Measurements from ENCODE around the gene L1CAM.

Gene L1CAM

DNA sequence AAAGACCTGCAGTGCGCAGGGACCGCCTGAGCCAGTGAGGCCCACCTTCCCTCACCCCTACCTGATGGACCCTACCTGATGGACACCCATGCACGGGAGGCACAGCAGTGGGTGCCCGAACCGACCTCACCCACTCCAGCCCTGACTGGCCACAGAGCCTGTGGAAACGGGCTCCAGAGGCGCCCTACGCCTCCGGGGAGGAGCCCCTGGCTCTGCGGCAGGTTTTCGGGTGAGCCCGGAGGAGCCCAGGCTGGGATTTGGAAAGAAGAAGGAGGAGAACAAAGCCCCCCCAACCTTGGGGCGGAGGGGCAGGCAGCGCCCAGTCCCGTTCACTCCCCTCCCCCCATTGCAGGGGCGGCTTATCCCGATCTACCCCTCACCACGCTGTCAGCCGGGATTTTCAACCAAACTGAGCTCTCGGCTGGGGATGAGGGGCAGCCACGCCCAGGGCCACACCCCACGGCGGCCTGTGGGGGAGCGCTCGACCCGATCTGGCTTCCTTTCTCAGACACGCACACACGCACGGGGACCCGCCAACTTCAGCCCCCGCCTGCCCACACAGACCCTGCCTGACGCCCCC is 675 bp downstream of the L1CAM start:
- H3K9me3 ChIP-seq (ENCODE audit: insufficient read depth, low read length, severe bottlenecking): no peaks in the 10 kb centered on the region
- no peaks in the 10 kb centered on the region for H3K4me1 ChIP-seq (ENCODE audit: insufficient read depth, low read length)
- H2AFZ ChIP-seq (ENCODE audit: low read depth, low read length): no peak overlapping the region
- no peak for DNase-seq
- no peaks in the 10 kb centered on the region for H4K20me1 ChIP-seq (ENCODE audit: insufficient read depth, low read length)
- no peaks in the 10 kb centered on the region for H3K36me3 ChIP-seq (ENCODE audit: insufficient read depth, low read length)
- no peak overlapping the region for H3K9ac ChIP-seq (ENCODE audit: low read depth, low read length)
- TF ChIP-seq, protein P1, sequence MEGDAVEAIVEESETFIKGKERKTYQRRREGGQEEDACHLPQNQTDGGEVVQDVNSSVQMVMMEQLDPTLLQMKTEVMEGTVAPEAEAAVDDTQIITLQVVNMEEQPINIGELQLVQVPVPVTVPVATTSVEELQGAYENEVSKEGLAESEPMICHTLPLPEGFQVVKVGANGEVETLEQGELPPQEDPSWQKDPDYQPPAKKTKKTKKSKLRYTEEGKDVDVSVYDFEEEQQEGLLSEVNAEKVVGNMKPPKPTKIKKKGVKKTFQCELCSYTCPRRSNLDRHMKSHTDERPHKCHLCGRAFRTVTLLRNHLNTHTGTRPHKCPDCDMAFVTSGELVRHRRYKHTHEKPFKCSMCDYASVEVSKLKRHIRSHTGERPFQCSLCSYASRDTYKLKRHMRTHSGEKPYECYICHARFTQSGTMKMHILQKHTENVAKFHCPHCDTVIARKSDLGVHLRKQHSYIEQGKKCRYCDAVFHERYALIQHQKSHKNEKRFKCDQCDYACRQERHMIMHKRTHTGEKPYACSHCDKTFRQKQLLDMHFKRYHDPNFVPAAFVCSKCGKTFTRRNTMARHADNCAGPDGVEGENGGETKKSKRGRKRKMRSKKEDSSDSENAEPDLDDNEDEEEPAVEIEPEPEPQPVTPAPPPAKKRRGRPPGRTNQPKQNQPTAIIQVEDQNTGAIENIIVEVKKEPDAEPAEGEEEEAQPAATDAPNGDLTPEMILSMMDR (IDR thresholded peaks at IDR 0.05; ENCODE audit: borderline replicate concordance, extremely low read depth, low read length, poor library complexity, severe bottlenecking): no peak
- TF ChIP-seq EZH2 (IDR thresholded peaks at IDR 0.05; ENCODE audit: borderline replicate concordance, low read depth, low read length, severe bottlenecking): no peak
- no peak overlapping the region for H3K27ac ChIP-seq (ENCODE audit: low read length)
- no peaks in the 10 kb centered on the region for H3K79me2 ChIP-seq (ENCODE audit: insufficient read depth, low read length)
- H3K4me2 ChIP-seq (ENCODE audit: insufficient read depth, low read length): no peak overlapping the region
- ATAC-seq (ENCODE audit: insufficient read depth, low read depth): no peak
- H3K27me3 ChIP-seq (ENCODE audit: insufficient read depth, low read length, poor library complexity): no peaks in the 10 kb centered on the region
- no peak overlapping the region for H3K4me3 ChIP-seq (ENCODE audit: low read depth in 1 of 2, low read length in 2 of 2)

DNA sequence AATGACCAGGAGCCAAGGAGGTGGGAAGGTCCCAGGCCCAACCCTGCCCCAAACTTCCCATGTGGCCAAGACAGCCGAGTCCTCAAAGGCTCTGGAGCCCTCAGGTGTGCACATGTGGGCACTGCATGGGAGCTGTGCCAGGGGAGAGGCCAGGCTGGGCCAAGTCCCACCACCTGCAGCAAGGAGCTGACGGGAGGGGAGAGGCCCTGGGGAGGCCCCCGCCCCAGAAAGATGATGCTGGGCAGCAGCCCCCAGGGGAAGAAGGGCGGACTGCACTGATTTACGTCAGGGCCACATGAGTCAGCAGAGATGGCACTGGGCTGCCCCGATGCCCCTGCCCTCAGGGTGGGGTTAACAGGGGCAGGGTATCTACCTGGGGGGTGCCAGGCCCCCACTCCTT is 1.4 kb downstream of the L1CAM start:
- DNase-seq (no peak), ATAC-seq (ENCODE audit: insufficient read depth, low read depth) (peak; percentile 50; the same call in 1 of the 3 replicates)
- Histone ChIP-seq H3K79me2 (ENCODE audit: insufficient read depth, low read length) (no peaks in the 10 kb centered on the region), H3K9me3 (ENCODE audit: insufficient read depth, low read length, severe bottlenecking) (no peaks in the 10 kb centered on the region), H3K27me3 (ENCODE audit: insufficient read depth, low read length, poor library complexity) (no peaks in the 10 kb centered on the region), H3K27ac (ENCODE audit: low read length) (no peak overlapping the region), H3K4me2 (ENCODE audit: insufficient read depth, low read length) (no peak overlapping the region), H3K36me3 (ENCODE audit: insufficient read depth, low read length) (no peaks in the 10 kb centered on the region), H4K20me1 (ENCODE audit: insufficient read depth, low read length) (no peaks in the 10 kb centered on the region), H3K4me1 (ENCODE audit: insufficient read depth, low read length) (no peaks in the 10 kb centered on the region), H3K4me3 (ENCODE audit: low read depth in 1 of 2, low read length in 2 of 2) (no peak overlapping the region), H3K9ac (ENCODE audit: low read depth, low read length) (no peak overlapping the region), H2AFZ (ENCODE audit: low read depth, low read length) (no peak overlapping the region)
- no peak for TF ChIP-seq EZH2 (IDR thresholded peaks at IDR 0.05; ENCODE audit: borderline replicate concordance, low read depth, low read length, severe bottlenecking)
- TF ChIP-seq, protein P1 (IDR thresholded peaks at IDR 0.05; ENCODE audit: borderline replicate concordance, extremely low read depth, low read length, poor library complexity, severe bottlenecking): peak; percentile 40

DNA sequence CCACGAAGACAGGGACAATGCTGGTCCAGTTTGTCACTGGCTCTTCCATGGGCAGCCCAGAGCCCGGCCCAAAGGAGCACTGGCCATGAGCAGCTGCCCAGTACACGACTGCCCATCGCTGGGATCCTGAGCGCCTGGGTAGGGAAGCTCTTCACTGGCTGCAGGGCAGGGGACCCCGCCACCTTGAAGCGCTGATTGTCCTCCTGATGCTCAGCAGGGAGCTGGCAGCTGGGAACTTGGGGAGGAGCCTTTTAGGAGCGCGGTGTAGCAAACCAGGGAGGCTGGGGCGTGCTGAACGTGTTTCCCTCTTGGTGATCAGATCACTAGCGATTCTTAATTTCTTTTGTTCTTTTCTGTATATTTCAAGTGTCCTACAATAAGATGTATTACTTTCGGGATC is 1.8 kb downstream of the L1CAM start:
- Histone ChIP-seq H3K27ac (ENCODE audit: low read length) (no peak overlapping the region), H3K27me3 (ENCODE audit: insufficient read depth, low read length, poor library complexity) (no peaks in the 10 kb centered on the region)

More for the DNA sequence above, 1.8 kb downstream of the L1CAM start:
- no peaks in the 10 kb centered on the region for H3K79me2 ChIP-seq (ENCODE audit: insufficient read depth, low read length)
- ATAC-seq (ENCODE audit: insufficient read depth, low read depth) (no peak), DNase-seq (no peak)
- no peaks in the 10 kb centered on the region for H3K4me1 ChIP-seq (ENCODE audit: insufficient read depth, low read length)
- no peaks in the 10 kb centered on the region for H3K36me3 ChIP-seq (ENCODE audit: insufficient read depth, low read length)
- no peak overlapping the region for H3K4me2 ChIP-seq (ENCODE audit: insufficient read depth, low read length)
- H3K9ac ChIP-seq (ENCODE audit: low read depth, low read length): no peak overlapping the region
- TF ChIP-seq, protein P1 (IDR thresholded peaks at IDR 0.05; ENCODE audit: borderline replicate concordance, extremely low read depth, low read length, poor library complexity, severe bottlenecking): no peak
- no peak for TF ChIP-seq EZH2 (IDR thresholded peaks at IDR 0.05; ENCODE audit: borderline replicate concordance, low read depth, low read length, severe bottlenecking)
- H4K20me1 ChIP-seq (ENCODE audit: insufficient read depth, low read length): no peaks in the 10 kb centered on the region
- no peak overlapping the region for H2AFZ ChIP-seq (ENCODE audit: low read depth, low read length)
- no peak overlapping the region for H3K4me3 ChIP-seq (ENCODE audit: low read depth in 1 of 2, low read length in 2 of 2)
- no peaks in the 10 kb centered on the region for H3K9me3 ChIP-seq (ENCODE audit: insufficient read depth, low read length, severe bottlenecking)
